ENCODE data around the gene POP4. TPM values are rescaled to one million over a fixed set of nuclear protein-coding genes. Genes with fewer than 3 reads are reported as not detected.

The POP4 gene
- total RNA-seq, 1 donor from 2014 or later, result 48.4 TPM

GRCh38 chr19:29628661-29629385 is 22.7 kb downstream of the POP4 start:
- Mint-ChIP-seq H3K27ac (no peak overlapping the region), H3K27me3 (no peaks in the 10 kb centered on the region), H3K36me3 (no peaks in the 10 kb centered on the region)

GRCh38 chr19:29629836-29630534 is 23.9 kb downstream of the POP4 start:
- no peaks in the 10 kb centered on the region for H3K9me3 Mint-ChIP-seq
- H3K36me3 Mint-ChIP-seq, result no peaks in the 10 kb centered on the region
- no peak for DNase-seq (ENCODE audit: extremely low spot score, unreplicated experiment)
- peak overlapping the region; percentile 76 for H3K27ac Mint-ChIP-seq
- no peaks in the 10 kb centered on the region for H3K4me1 Mint-ChIP-seq (ENCODE audit: unreplicated experiment)
- H3K27me3 Mint-ChIP-seq, result no peaks in the 10 kb centered on the region
- no peak overlapping the region for H3K4me3 Mint-ChIP-seq
- TF ChIP-seq CTCF (conservative IDR thresholded peaks at IDR 0.05), result no peak

More at GRCh38 chr19:29628661-29629385, 22.7 kb downstream of the POP4 start:
- TF ChIP-seq CTCF (conservative IDR thresholded peaks at IDR 0.05), result no peak
- peaks cover 4% of the 10 kb centered on the region for H3K4me1 Mint-ChIP-seq (ENCODE audit: unreplicated experiment)
- no peak overlapping the region for H3K4me3 Mint-ChIP-seq
- no peak for DNase-seq (ENCODE audit: extremely low spot score, unreplicated experiment)
- no peaks in the 10 kb centered on the region for H3K9me3 Mint-ChIP-seq

- TF ChIP-seq CTCF (conservative IDR thresholded peaks at IDR 0.05), result no peak
- Mint-ChIP-seq H3K9me3 (no peaks in the 10 kb centered on the region), H3K36me3 (no peaks in the 10 kb centered on the region), H3K4me1 (ENCODE audit: unreplicated experiment) (no peaks in the 10 kb centered on the region), H3K27me3 (no peaks in the 10 kb centered on the region), H3K27ac (peak overlapping the region; percentile 76), H3K4me3 (peak overlapping the region; percentile 44)
- no peak for DNase-seq (ENCODE audit: extremely low spot score, unreplicated experiment)
These were observed 24.6 kb downstream of the POP4 start for GRCh38 chr19:29630655-29631054.

GRCh38 chr19:29631450-29631849 is 25.4 kb downstream of the POP4 start:
- Mint-ChIP-seq H3K36me3 (no peaks in the 10 kb centered on the region), H3K27ac (no peak overlapping the region), H3K4me3 (no peak overlapping the region), H3K9me3 (no peaks in the 10 kb centered on the region), H3K27me3 (no peaks in the 10 kb centered on the region), H3K4me1 (ENCODE audit: unreplicated experiment) (no peaks in the 10 kb centered on the region)
- no peak for TF ChIP-seq CTCF (conservative IDR thresholded peaks at IDR 0.05)
- no peak for DNase-seq (ENCODE audit: extremely low spot score, unreplicated experiment)

- no peak overlapping the region for H3K4me3 Mint-ChIP-seq
- no peaks in the 10 kb centered on the region for H3K36me3 Mint-ChIP-seq
- peaks cover 5% of the 10 kb centered on the region for H3K4me1 Mint-ChIP-seq (ENCODE audit: unreplicated experiment)
- no peak overlapping the region for H3K27ac Mint-ChIP-seq
- TF ChIP-seq CTCF (conservative IDR thresholded peaks at IDR 0.05), result no peak
- DNase-seq (ENCODE audit: extremely low spot score, unreplicated experiment), result no peak
- no peaks in the 10 kb centered on the region for H3K9me3 Mint-ChIP-seq
- no peaks in the 10 kb centered on the region for H3K27me3 Mint-ChIP-seq
These were observed 27.9 kb downstream of the POP4 start for GRCh38 chr19:29634002-29634401.

Measured in type B pancreatic cell (in vitro differentiated cells).